HL-60 (cell line): Measurements from ENCODE around the gene WRAP53.

Source experiments
- DNase-seq, 2 experiments: peaks; one replicate each; pipeline ENCODE4 v3.0.0-alpha.2; 2010 to 2020; ENCODE audit warnings: low read depth in 1 of 2, low spot score in 1 of 2
- H3K27ac ChIP-seq: fragments of 250-450 bp; sonication (Bioruptor Pico); replicated peaks from 2 replicates; pipeline ENCODE4 v1.5.1; 2020; ENCODE audit warnings: mild to moderate bottlenecking, moderate library complexity
- H3K27me3 ChIP-seq: fragments of 250-450 bp; sonication (Bioruptor Pico); 2 replicates; pipeline ENCODE4 v1.5.1; 2021; ENCODE audit warnings: mild to moderate bottlenecking, moderate library complexity; ENCODE audit not compliant: insufficient read depth, poor library complexity, severe bottlenecking
- H3K4me3 ChIP-seq: replicated peaks from 2 replicates; pipeline ENCODE4 v1.5.1; 2011; ENCODE audit warnings: mild to moderate bottlenecking, control low read depth, low read length; ENCODE audit not compliant: insufficient read depth
- CTCF ChIP-seq: IDR thresholded peaks from one replicate; pipeline ENCODE4 v1.5.1; 2011; ENCODE audit warnings: low read length, control low read depth, inconsistent platforms; ENCODE audit not compliant: insufficient read depth
- GABPA ChIP-seq: IDR thresholded peaks from 2 replicates; pipeline ENCODE4 v1.6.1; 2012; ENCODE audit warnings: low read depth
- POLR2AphosphoS5 ChIP-seq: IDR thresholded peaks from 2 replicates; pipeline ENCODE4 v1.6.1; 2012; ENCODE audit warnings: low read depth
- REST ChIP-seq: IDR thresholded peaks from 2 replicates; pipeline ENCODE4 v1.6.1; 2012; ENCODE audit warnings: low read depth; ENCODE audit not compliant: insufficient replicate concordance
- SPI1 ChIP-seq: IDR thresholded peaks from 2 replicates; pipeline ENCODE4 v1.6.1; 2012; ENCODE audit warnings: low read depth, mild to moderate bottlenecking, borderline replicate concordance

The WRAP53 gene

GRCh38 chr17:7716901-7717755 lies 28.9 kb downstream of the WRAP53 start, which contains the start of gene DNAH2:
DNAH2 (plus strand) TSS chr17:7717744; CDS start chr17:7719735, 1,991 bp downstream.
- DNase-seq: peak; percentile 6 to 38
- H3K27ac ChIP-seq: no peak within 1 kb of the TSS

GRCh38 chr17:7717756-7718350 lies 29.6 kb downstream of the WRAP53 start:
- TF ChIP-seq SPI1: peak; percentile 27; the same call in 1 of the 2 replicates
- no peak for TF ChIP-seq CTCF
- no peak for TF ChIP-seq REST
- TF ChIP-seq GABPA: no peak
- Histone ChIP-seq H3K27ac (no peak overlapping the region), H3K27me3 (no peaks in the 10 kb centered on the region), H3K4me3 (peak overlapping the region; percentile 15; the same call in 1 of the 2 replicates)
- DNase-seq: peak in 1 of 2 experiments; percentile 60

More at GRCh38 chr17:7716901-7717755, 28.9 kb downstream of the WRAP53 start, which contains the start of gene DNAH2:
- H3K4me3 ChIP-seq: peak within 1 kb of the TSS; percentile 15
- no peaks in the 10 kb centered on the region for H3K27me3 ChIP-seq
- TF ChIP-seq GABPA: no peak
- no peak for TF ChIP-seq REST
- TF ChIP-seq SPI1: no peak
- TF ChIP-seq CTCF: no peak
- TF ChIP-seq POLR2AphosphoS5: no peak

GRCh38 chr17:7719661-7720060 lies 31.4 kb downstream of the WRAP53 start:
- Histone ChIP-seq H3K27me3 (no peaks in the 10 kb centered on the region), H3K27ac (no peak overlapping the region), H3K4me3 (no peak overlapping the region)
- no peak for DNase-seq
- TF ChIP-seq POLR2AphosphoS5 (no peak), GABPA (no peak), SPI1 (no peak), REST (no peak), CTCF (no peak)
